HUES48 (cell line): ENCODE measurements around the gene PGBD2.

Experiments used
- H3K27ac ChIP-seq: one replicate; pipeline ENCODE4 v1.7.0; 2013; ENCODE audit warnings: low read depth, low read length, inconsistent platforms
- H3K27me3 ChIP-seq: 2 replicates; pipeline ENCODE4 v1.6.1; 2013; ENCODE audit warnings: mild to moderate bottlenecking, low read length; ENCODE audit not compliant: control insufficient read depth, insufficient read depth
- H3K36me3 ChIP-seq: 2 replicates; pipeline ENCODE4 v1.6.1; 2013; ENCODE audit warnings: low read length; ENCODE audit not compliant: control insufficient read depth, insufficient read depth
- H3K4me1 ChIP-seq: 2 replicates; pipeline ENCODE4 v1.6.1; 2013; ENCODE audit warnings: mild to moderate bottlenecking, low read length; ENCODE audit not compliant: control insufficient read depth, insufficient read depth
- H3K4me3 ChIP-seq: 2 replicates; pipeline ENCODE4 v1.5.1; 2013; ENCODE audit warnings: mild to moderate bottlenecking, low read depth, low read length
- H3K9ac ChIP-seq: 2 replicates; pipeline ENCODE4 v1.6.1; 2013; ENCODE audit warnings: mild to moderate bottlenecking, low read depth, low read length, moderate library complexity
- H3K9me3 ChIP-seq: 2 replicates; pipeline ENCODE4 v1.6.1; 2013; ENCODE audit warnings: low read length; ENCODE audit not compliant: control insufficient read depth, insufficient read depth

PGBD2 gene

DNA sequence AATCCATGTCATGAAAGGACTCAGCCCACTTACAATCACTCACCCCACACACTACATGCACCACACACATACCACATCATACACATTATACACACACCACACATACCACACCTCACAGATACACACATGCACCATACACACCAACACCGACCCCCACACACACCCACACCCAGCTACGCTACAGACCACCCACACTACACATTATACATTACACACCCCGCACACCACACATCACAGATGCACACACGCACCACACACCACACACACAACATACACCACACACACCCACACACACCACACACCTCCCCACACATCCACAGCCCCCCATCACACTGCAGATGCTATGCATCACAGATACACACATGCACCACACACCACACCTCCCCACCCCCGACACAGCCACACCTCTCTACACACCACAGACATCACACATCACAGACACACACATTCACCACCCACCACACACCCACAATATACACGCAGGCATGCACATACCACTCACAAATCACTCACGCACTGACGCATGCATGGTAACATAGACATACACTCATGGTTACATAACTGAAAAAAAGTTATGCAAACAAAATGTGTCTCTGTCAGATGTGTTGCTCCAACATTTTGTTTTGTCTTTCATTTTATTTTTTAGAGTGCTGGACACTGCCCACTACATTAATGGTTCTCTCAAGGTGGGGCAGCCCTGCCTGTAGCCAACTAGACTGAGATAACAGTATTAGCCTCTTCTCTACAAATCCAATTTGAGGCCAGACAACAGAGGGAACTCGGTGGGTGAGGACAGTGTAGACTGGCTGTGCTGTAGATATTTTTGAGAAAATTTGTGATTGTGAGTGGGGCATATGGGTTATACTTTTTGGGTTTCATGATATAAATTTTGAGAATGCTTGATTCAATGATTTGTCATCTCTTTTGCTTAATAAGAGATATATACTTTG, 15.2 kb upstream of the PGBD2 start:
- H3K9me3 ChIP-seq, result no peaks in the 10 kb centered on the region
- H3K4me3 ChIP-seq, result no peak overlapping the region
- no peaks in the 10 kb centered on the region for H3K27me3 ChIP-seq
- H3K4me1 ChIP-seq, result peaks cover 13% of the 10 kb centered on the region
- H3K27ac ChIP-seq, result no peak overlapping the region
- no peak overlapping the region for H3K9ac ChIP-seq
- no peaks in the 10 kb centered on the region for H3K36me3 ChIP-seq

GRCh38 chr1:248891758-248892157, 14.3 kb upstream of the PGBD2 start:
- H3K27me3 ChIP-seq, result no peaks in the 10 kb centered on the region

GRCh38 chr1:248892590-248892989, 13.4 kb upstream of the PGBD2 start:
- Histone ChIP-seq H3K27ac (no peak overlapping the region), H3K4me3 (no peak overlapping the region), H3K4me1 (peaks cover 5% of the 10 kb centered on the region; the same call in 1 of the 2 replicates), H3K36me3 (no peaks in the 10 kb centered on the region), H3K9me3 (no peaks in the 10 kb centered on the region), H3K9ac (no peak overlapping the region), H3K27me3 (no peaks in the 10 kb centered on the region)

More at GRCh38 chr1:248891758-248892157, 14.3 kb upstream of the PGBD2 start:
- Histone ChIP-seq H3K4me1 (peaks cover 4% of the 10 kb centered on the region; the same call in 1 of the 2 replicates), H3K9me3 (no peaks in the 10 kb centered on the region), H3K27ac (no peak overlapping the region), H3K36me3 (no peaks in the 10 kb centered on the region), H3K9ac (no peak overlapping the region), H3K4me3 (no peak overlapping the region)

DNA sequence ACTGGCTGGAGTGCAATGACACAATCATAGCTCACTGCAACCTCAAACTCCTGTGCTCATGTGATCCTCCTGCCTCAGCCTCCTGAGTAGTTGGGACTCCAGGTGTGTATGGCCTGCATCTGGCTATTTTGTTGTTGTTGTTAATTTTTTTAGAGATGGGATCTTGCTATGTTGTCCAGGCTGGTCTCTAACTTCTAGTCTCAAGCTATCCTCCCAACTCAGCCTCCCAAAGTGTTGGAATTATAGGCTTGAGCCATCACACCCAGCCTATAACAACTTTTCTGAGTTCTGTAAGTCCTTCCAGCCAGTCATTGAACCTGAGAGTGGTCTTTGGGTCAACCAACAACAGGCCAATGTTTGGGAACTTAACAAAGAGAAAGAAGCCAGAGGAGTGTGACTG, 11.2 kb upstream of the PGBD2 start:
- H3K27ac ChIP-seq, result no peak overlapping the region
- no peaks in the 10 kb centered on the region for H3K9me3 ChIP-seq

GRCh38 chr1:248897412-248898337, 8.4 kb upstream of the PGBD2 start:
- Histone ChIP-seq H3K4me1 (peaks cover 2% of the 10 kb centered on the region; the same call in 1 of the 2 replicates), H3K9me3 (no peaks in the 10 kb centered on the region), H3K27ac (no peak overlapping the region), H3K9ac (no peak overlapping the region), H3K4me3 (no peak overlapping the region), H3K36me3 (no peaks in the 10 kb centered on the region), H3K27me3 (no peaks in the 10 kb centered on the region)

More for the DNA sequence above, 11.2 kb upstream of the PGBD2 start:
- no peaks in the 10 kb centered on the region for H3K36me3 ChIP-seq
- H3K4me1 ChIP-seq, result peaks cover 2% of the 10 kb centered on the region; the same call in 1 of the 2 replicates
- no peak overlapping the region for H3K9ac ChIP-seq
- no peaks in the 10 kb centered on the region for H3K27me3 ChIP-seq
- no peak overlapping the region for H3K4me3 ChIP-seq

DNA sequence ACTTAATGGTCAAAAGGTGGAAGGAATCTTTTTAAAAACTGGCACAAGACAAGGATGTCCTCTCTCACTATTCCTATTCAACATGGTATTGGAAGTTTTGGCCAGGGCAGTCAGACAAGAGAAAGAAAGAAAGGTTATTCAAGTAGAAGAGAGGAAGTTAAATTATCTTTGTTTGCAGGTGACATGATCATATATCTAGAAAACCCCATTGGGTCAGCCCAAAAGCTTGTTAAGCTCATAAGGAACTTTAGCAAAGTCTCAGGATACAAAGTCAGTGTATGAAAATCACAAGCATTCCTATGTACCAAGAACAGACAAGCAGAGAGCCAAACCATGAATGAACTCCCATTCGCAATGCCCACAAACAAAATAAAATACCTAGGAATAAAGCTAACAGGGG, 5.4 kb upstream of the PGBD2 start:
- Histone ChIP-seq H3K4me1 (peaks cover 19% of the 10 kb centered on the region), H3K9ac (no peak overlapping the region)

GRCh38 chr1:248901578-248901977, 4.5 kb upstream of the PGBD2 start:
- no peak overlapping the region for H3K4me3 ChIP-seq
- no peaks in the 10 kb centered on the region for H3K27me3 ChIP-seq
- H3K9ac ChIP-seq, result no peak overlapping the region

More for the DNA sequence above, 5.4 kb upstream of the PGBD2 start:
- Histone ChIP-seq H3K9me3 (no peaks in the 10 kb centered on the region), H3K4me3 (no peak overlapping the region), H3K27me3 (no peaks in the 10 kb centered on the region), H3K36me3 (no peaks in the 10 kb centered on the region), H3K27ac (no peak overlapping the region)

DNA sequence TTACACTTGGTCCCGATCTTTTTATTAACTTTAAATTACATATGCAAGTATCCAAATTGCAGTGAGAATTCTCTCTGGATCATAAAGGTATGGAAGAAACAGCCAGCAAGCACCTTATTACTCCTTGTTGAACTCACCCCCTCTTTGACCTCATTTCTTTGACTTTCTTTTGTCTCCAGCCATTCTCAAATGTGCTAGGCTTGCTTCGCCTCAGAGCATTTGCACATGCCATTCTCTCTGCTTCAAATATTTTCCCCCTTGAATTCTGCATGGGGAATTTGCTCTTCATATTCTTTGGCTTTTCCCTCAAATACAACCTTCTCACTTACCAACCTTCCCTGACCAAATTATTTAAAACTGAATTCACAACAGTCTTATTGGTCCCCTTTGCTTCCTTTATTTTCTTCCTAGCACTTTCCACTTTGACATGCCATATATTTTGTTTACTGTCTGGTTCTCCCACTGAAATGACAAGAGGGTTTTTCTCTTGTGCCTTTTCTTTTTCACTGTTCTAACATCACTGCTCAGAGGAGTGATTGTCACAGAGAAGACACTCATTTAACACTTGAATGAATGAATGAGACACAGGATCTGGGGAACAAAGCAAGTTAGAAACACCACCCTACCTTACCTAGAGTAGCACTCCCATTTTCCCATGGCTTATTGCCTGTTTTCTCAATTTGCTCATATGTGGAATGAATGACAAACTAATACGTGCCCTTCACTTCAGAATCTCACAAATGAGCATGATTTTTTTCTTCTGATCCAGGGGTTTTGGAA, 1.4 kb upstream of the PGBD2 start:
- Histone ChIP-seq H3K4me1 (peaks cover 17% of the 10 kb centered on the region), H3K27me3 (no peaks in the 10 kb centered on the region), H3K4me3 (no peak overlapping the region), H3K36me3 (no peaks in the 10 kb centered on the region), H3K27ac (no peak overlapping the region), H3K9me3 (no peaks in the 10 kb centered on the region), H3K9ac (no peak overlapping the region)

More at GRCh38 chr1:248901578-248901977, 4.5 kb upstream of the PGBD2 start:
- H3K4me1 ChIP-seq, result peaks cover 20% of the 10 kb centered on the region
- no peak overlapping the region for H3K27ac ChIP-seq
- H3K9me3 ChIP-seq, result no peaks in the 10 kb centered on the region
- H3K36me3 ChIP-seq, result no peaks in the 10 kb centered on the region

GRCh38 chr1:248905662-248906008, 400 bp upstream of the PGBD2 start:
- H3K4me3 ChIP-seq, result peak overlapping the region; percentile 87
- peaks cover 17% of the 10 kb centered on the region for H3K4me1 ChIP-seq
- H3K27me3 ChIP-seq, result no peaks in the 10 kb centered on the region
- H3K9ac ChIP-seq, result peak overlapping the region; percentile 75
- H3K27ac ChIP-seq, result peak overlapping the region; percentile 95
- no peaks in the 10 kb centered on the region for H3K9me3 ChIP-seq
- H3K36me3 ChIP-seq, result peaks cover 2% of the 10 kb centered on the region; the same call in 1 of the 2 replicates
